ENCODE results near the gene HNRNPA1L2.
"Not testable (repeated sequence)": the region's sequence is repeated elsewhere in the genome, so short reads cannot be mapped to it uniquely, and the experiment has no call there.

HNRNPA1L2 gene

DNA sequence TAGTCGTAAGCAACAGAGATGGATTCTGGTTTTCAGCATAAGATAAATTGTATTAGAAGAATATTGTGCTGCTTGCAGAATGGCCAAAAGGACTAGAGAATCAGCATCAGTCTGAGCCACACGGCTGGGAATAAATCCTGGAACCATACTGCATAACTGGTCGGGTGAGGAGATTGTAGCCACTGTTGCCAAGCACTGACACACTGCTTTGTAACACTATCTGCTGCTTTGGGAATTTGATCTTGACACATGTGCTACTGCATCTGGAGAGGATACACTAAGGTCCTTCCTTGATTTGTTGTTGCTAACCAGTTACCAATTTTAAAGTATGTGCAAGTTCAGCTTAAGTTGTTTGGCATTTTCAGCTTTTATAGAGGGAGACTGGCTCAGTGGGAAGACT, 1.9 kb downstream of the HNRNPA1L2 start:
- DNase-seq, result no peak

DNA sequence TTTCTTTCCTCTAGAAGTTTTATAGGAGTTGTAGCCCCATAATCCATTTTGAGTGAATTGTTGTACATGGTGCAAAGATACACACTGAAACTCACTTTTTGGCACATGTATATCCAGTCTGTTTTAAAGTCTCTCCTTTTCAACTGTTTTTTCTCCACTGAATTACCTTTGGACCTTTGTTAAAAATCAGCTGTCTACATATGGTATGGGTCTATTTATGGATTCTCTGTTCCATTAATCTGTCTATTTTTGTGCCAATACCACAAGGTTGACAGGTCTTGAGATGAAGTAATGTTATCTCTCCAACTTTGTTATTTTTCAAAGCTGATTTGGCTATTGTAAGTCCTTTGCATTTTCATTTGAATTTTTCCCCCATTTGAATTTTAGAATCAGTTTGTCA, 4.7 kb downstream of the HNRNPA1L2 start:
- DNase-seq, result no peak

DNA sequence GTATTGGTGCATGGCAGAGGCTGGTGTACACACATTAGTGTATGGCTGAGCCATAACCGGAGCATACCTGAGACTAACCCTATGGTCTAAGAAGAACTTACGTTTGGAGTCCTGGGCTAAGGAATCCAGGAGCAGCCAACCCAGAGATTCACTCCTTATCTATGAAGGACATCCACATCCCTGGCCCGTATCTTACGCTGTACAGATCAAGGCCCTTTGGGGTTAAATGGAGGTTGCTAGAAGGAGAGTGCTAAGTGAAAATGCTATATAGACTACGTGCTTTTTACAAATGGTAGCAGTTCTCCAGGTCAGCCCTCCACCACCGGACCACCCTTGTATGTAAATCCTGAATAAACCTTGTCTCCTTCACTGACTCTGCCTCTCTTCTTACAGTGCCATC, 8.5 kb downstream of the HNRNPA1L2 start:
- no peak for DNase-seq

DNA sequence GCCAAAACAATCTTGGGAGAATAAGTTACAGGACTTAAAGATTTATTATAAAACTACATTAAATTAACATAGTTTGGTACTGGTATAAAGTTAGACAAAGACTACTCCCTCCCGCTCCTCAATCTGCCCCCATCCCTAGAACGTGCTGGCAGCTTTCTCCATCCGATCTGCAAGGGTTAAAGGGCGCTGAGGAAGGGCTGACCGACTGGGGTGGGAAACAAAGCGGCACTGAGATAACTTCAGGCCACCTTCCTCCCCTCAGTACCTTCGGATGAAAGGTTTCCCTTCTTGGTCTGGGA, 9.6 kb downstream of the HNRNPA1L2 start:
- DNase-seq, result peak in 2 of 56 donors; percentile 48 to 61

DNA sequence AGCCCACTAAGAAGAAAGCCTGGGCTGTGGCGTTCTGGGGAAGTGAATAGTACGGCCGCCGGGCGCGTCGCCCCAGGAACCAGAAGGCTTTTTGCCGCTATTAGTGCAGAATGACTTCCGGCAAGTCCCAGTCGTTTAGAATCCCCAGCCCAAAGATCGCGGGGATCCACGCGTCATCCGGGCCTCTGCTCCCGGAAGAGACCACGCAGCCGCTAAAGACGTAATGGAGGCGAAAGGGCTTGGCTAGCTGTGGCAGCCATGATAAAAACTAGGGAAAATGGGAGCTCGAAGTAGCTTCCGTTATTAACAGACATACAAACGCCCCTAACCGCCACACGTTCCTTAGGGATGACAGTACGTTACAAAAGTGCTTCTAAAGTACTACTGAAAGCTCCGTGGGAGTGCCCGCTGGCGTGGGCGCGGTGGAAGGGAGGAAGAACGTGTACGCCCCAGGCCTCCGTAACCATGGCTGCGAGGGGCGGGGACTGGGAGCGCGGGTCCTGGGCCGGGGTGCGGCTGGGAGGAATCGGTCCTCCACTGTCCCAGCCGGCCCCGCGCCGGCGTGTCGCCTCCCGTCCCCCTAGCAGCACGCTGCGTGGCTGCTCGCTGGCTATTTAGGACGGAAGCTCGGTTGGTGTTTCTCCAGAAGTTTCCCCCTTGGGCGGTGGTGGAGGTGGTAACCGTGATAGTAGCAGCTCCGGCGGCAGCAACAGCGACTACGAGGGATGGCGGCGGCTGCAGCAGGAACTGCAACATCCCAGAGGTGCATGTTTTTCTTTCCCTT, 10.2 kb downstream of the HNRNPA1L2 start, which contains the start of gene SUGT1:
Gene SUGT1 (plus strand): TSS at position 641 of the 784 bp plus-strand sequence. CDS start 85 bp downstream, at position 726.
- DNase-seq, result peak; percentile 65 to 100 (median 97)

DNA sequence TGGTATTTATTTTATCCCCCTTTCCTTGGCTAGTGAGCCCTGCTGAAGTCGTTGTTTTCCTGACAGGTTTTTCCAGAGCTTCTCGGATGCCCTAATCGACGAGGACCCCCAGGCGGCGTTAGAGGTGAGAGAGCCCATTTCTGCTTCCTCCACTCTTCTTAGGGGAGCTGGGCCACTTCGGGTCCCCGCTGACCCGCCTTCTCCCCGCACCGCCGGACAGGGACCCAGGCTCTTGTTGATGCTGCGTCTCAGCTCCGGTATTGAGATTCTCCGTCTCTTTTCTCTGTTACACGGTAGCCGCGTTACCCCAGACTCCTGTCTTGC, 10.7 kb downstream of the HNRNPA1L2 start:
- DNase-seq, result peak in 7 of 56 donors; percentile 29 to 82 (median 52)

DNA sequence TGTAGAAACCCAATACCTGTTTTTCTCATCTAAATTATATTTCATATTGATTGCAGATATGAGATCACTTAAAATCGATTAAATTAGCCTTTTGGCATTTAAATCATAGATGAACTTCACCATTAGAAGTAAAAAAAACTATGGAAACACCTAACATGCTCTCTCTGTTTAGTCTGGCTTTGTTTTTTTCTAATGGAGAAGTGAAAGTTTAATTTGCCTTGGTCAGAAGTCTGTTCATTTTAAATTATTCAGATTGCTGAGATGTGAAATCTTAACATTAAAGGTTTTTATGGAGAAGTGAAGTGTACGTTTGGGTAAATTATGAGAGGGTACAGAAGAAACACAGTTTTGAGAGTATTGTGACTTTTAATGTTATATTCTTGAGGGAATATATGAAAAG, 17.1 kb downstream of the HNRNPA1L2 start:
- no peak for DNase-seq

DNA sequence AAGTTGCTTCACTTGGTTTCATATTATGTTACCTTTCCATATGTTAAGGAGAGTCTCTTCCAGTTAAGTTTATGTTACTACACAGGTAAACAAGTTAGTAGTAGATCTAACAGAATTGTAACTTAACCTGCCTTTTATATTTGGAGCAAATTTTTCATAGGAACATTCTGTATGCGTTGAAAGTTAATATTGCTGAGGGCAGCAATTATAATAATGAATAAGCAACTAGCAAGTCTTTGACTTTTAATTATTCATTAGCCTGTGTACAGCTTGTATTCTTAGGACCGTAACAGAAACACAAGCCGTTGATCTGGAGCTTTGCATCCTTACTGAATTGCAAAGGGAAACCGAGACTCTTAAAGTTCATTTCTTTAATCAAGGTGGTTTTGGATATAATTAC, 22.0 kb downstream of the HNRNPA1L2 start:
- DNase-seq, result no peak

DNA sequence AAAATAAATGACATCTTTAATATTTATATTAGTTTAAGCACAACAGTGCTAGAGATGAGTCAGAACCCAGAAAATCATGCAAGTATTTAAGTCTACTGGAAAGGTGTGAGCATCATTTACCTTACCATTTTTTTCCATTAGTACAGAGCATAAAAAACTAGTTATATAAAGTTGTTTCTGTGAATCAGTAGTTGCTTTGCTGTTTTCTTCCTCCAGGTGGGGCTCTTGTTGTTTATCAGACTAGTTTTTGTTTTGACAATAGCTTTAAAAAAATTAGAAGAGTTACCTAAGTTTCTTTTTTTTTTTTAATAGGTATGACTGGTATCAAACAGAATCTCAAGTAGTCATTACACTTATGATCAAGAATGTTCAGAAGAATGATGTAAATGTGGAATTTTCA, 23.1 kb downstream of the HNRNPA1L2 start:
- no peak for DNase-seq

DNA sequence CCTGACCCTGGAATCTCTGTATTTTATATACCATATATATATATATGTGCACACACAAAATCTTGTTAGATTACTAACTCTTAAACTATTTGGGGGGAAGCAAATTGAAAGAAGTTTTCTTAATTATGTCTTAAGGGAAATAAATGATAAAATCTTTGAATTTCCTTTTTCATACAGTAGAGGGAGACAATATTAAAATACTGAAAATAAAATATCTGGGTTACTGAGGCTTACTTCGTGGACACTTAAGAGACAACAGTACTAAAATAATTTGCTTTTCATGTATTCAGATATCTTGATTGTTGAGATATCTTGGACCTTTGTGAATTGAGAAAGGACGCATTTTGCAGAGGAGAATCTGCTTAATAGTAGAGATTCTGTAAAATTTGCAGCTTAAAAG, 27.4 kb downstream of the HNRNPA1L2 start:
- DNase-seq, result no peak

DNA sequence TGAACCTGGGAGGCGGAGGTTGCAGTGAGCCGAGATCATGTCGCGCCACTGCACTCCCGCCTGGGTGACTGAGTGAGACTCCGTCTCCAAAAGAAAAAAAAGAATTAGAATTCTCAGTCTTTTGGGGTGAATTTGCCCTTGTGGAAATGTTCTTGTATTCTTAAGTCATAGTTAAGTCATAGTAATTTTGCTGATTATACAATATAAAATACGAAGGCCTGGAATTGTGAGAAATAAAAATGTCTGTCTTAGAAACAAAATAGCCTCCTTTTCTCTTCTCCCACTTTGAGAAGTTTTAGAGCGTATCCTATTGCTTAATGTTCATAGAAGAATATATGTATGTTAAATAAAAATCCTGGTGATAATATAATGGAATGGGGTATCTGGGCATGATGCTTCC, 28.5 kb downstream of the HNRNPA1L2 start:
- no peak for DNase-seq

DNA sequence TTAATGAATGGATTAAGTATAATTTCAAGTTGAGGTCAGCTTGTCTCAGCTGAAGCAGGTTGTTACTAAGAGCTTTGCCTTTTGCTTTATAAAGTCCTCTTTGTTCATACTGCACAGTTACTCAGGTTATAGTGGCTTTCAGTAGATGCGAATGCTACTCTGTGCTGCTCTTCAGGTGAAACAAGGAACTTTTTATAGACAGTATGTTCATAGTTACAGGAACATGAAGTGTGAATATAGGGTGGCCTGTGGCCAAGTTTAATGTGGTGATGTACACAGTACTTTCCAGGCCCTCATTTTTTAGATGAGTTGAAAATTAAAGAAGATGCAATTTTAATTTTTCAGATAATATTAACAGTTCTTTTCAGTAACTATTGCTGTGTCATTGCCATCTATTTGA, 31.2 kb downstream of the HNRNPA1L2 start:
- DNase-seq, result no peak

DNA sequence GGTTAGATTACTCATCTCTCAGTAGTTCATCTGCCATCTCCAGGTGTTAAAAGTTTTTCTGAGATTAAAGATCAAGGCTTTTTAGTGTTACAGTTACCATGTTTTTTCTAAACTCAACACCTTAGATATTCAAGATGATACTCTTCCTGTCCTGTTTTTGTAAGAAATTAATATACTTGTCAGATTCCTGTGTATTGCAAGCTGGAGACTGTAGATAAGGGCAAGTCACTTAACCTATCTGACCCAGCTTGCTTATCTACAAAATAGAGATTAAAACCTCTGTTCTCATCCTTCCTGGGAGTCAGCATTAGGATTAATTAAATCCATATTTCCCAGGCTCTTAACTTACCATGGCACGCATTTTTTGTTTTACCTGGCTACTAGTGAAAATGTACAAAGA, 35.6 kb downstream of the HNRNPA1L2 start:
- no peak for DNase-seq

DNA sequence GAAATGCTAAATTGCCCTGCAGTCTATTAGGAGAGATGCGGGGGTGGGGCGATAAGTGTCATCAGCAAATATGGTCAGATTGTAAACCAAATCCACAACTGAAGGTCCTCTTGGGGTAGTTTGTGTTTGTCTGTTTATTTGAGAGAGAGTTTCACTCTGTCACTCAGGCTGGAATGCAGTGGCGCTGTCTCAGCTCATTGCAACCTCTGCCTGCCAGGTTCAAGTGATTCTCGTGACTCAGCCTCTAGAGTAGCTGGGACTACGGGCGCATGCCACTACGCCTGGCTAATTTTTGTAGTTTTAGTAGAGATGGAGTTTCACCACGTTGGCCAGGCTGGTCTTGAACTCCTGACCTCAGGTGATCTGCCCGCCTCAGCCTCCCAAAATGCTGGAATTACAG, 43.6 kb downstream of the HNRNPA1L2 start:
- not testable (repeated sequence) for DNase-seq

DNA sequence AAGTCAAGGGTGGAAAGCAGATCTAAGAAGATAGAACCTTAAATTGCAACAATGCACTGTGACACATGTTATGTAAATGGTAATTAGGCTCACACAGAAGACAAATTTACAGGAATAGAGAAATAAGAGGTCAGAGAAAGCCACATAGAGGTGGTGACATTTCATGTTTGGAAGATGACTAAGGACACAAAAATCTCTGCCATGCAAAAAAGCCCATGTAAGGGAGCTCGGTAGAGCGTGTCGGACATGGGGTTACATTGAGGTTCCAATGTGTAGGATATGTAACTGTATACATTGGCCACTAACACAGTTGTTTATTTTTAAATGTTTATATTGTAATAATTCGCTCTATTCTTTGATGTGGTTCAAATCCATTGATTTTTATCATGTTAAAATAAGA, 44.1 kb downstream of the HNRNPA1L2 start:
- DNase-seq, result no peak
